Measurements from ENCODE around the gene KIF3B.

DNA sequence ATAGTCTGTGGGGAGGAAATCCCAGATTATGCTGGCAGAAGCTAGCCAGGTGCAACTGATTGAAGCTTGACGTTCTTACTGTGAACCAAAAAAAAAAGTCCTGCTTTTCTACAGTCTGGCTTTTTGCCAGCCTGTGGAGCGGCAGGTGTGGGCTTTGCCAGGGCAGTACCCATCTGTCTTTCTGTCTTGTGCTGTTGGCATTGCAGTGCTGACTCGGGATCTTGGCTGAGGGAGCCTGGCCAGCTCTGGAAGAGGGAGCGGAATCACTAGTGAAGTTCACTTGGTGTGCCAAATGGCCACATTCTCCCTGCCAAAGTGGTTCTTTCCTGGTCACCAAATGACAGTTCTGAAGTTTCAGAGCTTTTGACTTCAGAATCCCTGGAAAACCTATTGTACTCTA lies 5.0 kb downstream of the KIF3B start:
- TF ChIP-seq EZH2 (IDR thresholded peaks at IDR 0.05; ENCODE audit: low read length, missing control alignments), result no peak
- TF ChIP-seq, protein P1, sequence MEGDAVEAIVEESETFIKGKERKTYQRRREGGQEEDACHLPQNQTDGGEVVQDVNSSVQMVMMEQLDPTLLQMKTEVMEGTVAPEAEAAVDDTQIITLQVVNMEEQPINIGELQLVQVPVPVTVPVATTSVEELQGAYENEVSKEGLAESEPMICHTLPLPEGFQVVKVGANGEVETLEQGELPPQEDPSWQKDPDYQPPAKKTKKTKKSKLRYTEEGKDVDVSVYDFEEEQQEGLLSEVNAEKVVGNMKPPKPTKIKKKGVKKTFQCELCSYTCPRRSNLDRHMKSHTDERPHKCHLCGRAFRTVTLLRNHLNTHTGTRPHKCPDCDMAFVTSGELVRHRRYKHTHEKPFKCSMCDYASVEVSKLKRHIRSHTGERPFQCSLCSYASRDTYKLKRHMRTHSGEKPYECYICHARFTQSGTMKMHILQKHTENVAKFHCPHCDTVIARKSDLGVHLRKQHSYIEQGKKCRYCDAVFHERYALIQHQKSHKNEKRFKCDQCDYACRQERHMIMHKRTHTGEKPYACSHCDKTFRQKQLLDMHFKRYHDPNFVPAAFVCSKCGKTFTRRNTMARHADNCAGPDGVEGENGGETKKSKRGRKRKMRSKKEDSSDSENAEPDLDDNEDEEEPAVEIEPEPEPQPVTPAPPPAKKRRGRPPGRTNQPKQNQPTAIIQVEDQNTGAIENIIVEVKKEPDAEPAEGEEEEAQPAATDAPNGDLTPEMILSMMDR (conservative IDR thresholded peaks at IDR 0.05 in 1 of 2, IDR thresholded peaks at IDR 0.05 in 1 of 2; ENCODE audit: low read depth in 1 of 2, low read length in 2 of 2), result no peak

Data from fibroblast of lung (primary cell).